HG02870 (cell line): ENCODE measurements around the gene ZNF628.
"Not testable (repeated sequence)": the region's sequence is repeated elsewhere in the genome, so short reads cannot be mapped to it uniquely, and the experiment has no call there.

Experiments
- ATAC-seq: cut with Tn5 transposase; IDR thresholded peaks from one replicate; pipeline ENCODE4 v1.9.1; 2021; ENCODE audit warnings: mild to moderate bottlenecking, moderate library complexity; ENCODE audit not compliant: unreplicated experiment

The ZNF628 gene

DNA sequence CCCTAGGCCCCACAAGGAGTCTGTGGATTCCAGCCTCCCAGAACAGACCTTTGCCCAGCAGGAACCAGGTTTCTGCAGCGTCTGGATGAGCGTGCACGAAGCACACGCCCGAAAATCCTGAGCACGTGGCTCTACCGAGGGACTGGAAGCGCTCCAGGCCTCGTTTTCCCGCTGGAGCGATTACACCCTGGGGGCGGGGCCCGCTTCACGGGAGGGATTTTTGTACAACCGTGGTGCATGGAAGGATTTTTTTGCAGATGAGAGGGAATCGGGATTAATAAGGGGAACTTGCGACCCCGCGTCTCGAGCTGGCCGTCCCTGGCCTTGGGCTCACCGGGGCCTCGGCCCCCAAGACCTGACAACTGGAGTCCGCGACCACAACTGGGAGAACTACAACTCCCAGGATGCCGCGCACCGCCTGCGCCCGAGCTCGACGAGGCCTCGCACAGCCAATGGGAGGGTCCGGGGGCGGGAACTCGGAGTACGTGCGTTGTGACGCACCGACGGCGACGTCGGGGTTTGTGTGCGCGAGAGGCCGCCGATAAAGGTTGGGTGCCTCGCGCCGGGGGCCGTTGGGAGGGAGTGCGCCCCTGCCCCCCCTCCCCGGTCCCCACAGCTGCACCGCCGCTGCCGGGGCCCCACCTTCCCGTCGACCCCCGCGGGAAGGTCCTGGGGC is at the start of gene ZNF628:
Gene ZNF628, plus strand, starts transcription at position 518 of the 676 bp plus-strand sequence. CDS start 3,294 bp downstream, outside the sequence.
- ATAC-seq: peak; percentile 88

GRCh38 chr19:55431183-55431582 is 45.2 kb upstream of the ZNF628 start:
- ATAC-seq: no peak

- ATAC-seq: no peak
Measured at GRCh38 chr19:55432241-55432959, 44.0 kb upstream of the ZNF628 start.

DNA sequence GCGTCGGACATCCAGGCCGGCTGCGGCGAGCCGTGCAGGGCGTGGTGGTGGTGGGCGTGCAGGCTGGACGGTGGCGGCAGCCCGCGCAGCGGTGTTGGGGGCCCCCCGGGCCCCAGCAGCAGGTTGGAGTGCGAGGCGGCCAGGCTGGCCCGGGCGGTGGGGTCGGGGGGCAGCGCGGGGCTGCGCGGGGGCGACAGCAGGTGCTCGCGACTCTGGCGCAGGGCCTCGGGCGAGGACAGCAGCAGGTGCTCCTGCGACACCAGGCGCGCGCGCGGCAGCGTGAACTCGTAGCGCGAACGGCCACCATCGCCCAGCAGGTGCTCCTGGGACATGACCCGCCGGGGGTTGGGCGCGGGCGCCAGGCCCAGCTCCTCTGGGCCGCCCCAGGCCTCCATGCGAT is 43.1 kb upstream of the ZNF628 start:
- no peak for ATAC-seq

DNA sequence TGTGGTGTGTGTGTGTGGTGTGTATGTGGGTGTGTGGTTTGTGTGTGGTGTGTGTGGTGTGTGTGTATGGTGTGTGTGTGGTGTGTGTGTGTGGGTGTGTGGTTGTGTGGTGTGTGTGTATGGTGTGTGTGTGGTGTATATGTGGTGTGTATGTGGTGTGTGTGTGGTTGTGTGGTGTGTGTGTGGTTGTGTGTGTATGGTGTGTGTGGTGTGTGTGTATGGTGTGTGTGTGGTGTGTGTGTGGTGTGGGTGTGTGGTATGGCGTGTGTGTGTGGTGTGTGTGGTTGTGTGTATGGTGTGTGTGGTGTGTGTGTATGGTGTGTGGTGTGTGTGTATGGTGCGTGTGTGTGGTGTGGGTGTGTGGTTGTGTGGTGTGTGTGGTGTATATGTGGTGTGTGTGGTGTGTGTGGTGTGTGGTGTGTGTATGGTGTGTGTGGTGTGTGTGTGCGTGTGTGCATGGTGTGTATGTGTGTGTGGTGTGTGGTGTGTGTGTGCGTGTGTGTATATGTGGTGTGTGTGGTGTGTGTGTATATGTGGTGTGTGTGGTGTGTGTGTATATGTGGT is 42.0 kb upstream of the ZNF628 start:
- no peak for ATAC-seq

GRCh38 chr19:55435020-55435419 is 41.4 kb upstream of the ZNF628 start:
- no peak for ATAC-seq

- no peak for ATAC-seq
Measured at GRCh38 chr19:55436847-55437246, 39.6 kb upstream of the ZNF628 start.

GRCh38 chr19:55437410-55437809 is 39.0 kb upstream of the ZNF628 start:
- no peak for ATAC-seq

DNA sequence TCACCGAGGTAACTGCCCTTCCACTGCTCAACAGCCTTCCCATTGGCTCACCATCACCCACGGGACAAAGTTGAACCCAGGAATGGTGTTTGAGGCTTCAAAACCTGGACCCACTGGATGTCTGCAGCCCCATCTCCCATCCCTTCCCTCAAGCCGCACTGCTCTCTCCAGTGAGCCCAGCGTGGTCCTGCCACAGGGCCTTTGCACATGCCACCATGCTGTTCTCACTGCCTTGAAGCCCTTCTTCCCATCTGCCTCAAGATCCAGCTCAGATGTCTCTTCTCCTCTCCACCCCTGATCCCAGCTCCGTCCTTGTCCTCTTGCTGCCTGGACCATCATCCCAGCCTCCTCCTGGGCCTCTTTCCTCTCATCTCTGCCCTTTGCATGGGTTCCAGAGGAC is 37.4 kb upstream of the ZNF628 start:
- no peak for ATAC-seq

DNA sequence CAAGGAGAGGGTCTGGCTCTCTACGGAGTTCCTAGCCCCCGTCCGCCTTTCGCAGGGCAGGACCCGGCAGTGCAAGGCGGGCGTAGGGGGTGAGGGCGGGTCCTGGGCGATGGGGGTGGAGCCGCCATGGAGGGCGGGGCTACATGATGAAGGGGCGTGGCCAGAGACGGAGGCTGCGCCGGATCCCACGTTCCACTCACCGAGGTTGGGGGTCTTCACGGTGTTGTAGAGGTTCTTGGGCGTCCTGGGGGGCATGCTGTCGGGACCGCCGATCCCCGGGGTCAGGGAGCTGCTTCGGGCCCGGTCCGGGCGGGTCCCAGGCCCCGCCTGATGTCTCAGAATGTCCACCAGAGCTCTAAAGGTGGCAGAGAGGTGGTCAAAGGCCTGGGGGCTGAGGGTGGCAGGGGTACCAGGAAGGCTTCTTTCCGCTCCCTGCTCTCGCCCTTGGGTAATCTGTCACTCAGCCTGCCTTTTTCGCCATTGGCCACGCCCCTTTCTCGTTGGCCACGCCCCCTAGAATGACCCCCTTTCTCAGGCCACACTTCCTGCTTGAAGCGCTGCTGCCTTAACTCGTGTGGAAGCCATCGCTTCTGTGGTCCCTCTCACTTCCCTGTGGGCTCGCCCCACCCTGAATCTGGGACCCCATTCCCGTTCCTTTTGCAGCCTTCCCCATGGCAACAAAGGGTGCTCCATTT is 35.9 kb upstream of the ZNF628 start:
- no peak for ATAC-seq

DNA sequence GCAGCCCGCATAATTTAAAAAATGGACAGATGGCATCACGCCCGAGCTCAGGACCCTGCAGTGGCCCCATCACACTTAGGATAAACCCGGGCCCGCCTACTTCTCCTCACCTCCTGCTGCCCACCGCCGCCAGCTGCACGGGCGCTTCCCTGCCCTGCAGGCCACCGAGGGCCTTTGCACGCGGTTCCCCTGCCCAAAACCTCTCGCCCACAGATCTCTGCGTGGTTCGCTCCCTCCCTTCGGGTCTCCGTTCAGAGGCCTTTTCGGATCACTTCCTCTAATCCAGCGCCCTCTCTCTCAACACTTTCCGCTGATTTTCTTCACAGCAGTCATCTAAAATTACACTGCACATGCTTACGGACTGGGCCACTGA is 35.1 kb upstream of the ZNF628 start:
- ATAC-seq: no peak

DNA sequence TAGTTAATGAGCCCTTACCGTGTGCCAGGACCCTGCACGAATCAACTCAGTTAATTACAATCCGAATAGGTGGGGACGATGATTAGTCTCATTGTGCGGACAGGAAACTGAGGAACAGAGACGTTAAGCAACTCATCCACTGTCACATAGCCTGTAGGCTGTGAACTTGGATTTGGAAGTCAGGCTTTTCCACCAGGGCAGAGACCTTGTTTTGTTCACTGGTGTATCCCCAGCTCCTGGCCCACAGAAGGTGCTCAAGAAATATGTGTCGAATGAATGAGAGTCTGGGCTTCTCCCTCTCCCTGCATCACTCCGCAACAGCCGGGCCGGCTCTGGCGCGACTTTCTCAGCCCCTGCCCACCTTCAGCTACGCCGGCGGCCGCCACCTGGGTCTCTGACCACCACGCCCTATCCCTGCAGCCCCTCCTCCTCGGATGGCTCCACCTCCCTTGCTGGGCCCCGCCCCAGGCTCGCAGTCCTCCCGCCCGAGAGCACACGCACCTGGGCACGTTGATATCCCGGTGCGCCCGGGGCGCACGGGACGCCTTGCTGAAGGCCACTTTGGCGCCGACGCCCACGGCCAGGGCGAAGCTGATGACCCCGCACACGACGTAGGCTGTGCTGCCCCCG is 34.6 kb upstream of the ZNF628 start:
- no peak for ATAC-seq

DNA sequence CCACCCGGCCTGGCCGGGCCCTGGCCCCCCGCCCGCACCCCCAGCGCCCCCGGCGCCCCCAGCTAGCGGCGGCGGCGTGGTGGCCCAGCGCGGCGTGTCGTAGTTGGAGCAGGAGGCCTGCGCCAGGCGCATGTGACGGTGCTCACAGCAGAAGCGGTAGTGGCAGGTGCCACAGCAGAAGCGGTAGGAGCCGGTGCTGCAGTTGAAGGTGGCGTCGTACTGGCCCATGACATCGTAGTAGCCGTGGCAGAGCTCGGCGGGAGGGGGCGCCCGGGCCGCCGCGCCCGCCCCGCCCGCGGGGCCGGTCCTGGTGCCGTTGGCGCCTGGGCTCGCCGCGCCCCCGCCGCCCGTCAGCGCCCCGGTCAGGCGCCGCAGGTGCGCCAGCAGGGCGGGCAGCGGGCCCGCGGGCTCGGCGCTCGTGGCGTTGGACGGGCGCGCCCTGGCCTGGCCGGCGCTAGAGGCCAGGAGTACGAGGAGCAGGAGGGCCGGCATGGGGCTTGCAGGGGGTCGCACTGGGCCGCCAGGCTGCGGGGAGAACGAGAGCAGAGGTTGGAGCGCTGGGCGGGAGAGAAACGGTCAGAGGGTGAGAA is 34.0 kb upstream of the ZNF628 start:
- ATAC-seq: no peak

DNA sequence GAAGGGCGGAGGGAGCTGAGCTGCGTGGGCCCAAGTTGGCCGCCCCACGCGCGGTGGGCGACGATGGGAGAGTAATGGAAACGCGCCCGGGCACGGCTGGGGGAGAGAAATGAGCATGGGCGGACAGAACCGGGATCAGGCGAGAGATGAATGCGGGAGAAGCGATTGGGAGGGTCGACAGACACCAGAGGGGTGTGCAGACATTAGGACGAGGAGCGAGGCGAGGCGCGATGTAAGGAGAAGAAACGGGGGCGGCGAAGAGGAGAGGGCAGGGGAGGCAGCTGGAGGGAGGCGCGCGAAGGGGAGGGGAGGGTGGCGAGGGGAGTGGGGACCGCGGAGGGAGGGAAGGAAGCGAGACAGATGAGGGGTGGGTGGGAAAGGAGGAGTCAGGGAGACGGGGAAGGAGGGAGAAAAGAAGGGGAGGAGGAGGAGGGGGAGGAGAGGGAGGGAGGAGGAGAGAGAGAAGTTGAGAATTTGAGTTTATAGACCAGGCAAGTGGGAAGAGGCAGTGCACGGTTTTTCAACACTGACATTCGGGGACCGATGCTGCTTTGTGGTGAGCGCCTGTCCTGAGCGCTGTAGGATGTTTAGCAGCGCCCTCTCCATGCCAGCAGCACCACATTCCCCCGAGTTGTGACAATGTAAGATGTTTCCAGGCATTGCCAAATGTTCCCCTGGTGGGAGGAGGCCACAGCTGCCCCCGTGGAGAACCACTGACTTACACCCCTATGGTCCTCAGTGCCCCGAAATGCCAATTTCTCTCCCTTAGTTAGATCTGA is 33.2 kb upstream of the ZNF628 start, which contains the start of gene SHISA7:
Gene SHISA7, minus strand, starts transcription at position 256 of the 779 bp plus-strand sequence. CDS start 437 bp downstream, outside the sequence.
- no peak for ATAC-seq

GRCh38 chr19:55443824-55444480 is 32.5 kb upstream of the ZNF628 start:
- no peak for ATAC-seq

GRCh38 chr19:55444646-55445045 is 31.8 kb upstream of the ZNF628 start:
- ATAC-seq: no peak

DNA sequence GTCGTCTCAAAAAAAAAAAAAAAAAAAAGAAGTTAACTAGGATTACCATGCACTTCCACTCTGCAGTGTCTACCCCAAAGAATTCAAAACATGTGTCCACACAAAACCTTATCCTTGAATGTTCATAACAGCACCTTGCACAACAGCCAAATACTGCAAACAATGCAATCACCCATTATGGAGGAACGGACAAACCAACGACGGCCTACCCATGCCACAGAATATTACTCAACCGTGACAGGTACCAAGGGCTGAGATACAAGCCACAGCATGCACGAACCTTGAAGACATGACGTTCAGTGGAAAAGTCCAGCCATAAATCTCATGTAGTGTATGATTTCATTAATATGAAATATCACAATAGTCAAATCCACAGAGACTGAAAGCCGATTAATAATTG is 30.4 kb upstream of the ZNF628 start:
- no peak for ATAC-seq

DNA sequence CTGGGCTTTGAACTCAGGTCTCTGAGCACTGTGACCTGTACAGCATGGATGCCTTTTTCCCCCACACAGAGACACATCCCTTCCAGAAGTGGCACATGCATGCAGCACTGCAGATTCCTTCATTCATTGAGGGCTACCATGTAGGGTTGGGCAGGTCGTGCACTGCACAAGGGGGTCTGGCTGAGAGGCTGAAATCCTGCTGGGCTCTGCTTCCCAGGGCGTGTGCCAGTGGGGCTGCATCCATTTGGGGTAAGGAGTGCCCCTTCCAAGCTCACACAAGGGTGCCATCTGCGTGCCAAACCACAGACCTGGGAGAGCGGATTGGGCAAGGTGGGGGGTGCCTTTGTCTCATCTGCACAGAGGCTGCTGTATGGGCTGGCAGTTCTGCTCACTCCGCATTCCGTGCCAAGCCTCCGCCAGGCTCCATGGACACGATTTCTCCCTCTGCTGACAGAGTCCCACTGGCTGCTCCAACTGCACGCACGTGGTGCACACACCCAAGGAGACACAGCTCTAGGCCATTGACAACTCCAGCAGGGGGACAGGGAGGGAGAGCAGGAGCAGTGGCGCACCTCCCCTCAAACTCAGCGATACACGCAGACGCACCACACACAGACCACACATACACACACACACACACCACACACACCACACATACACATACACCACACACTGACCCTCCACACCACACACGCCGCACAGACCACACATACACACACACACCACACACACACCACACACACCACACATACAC is 28.8 kb upstream of the ZNF628 start:
- ATAC-seq: no peak

DNA sequence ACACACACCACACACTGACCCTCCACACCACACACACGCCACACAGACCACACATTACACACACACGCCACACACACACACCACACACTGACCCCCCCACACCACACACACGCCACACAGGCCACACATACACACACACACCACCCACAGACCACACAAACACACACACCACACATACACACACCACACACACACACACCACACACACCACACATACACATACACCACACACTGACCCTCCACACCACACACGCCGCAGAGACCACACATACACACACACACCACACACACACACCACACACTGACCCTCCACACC is 28.3 kb upstream of the ZNF628 start:
- not testable (repeated sequence) for ATAC-seq
